Stomach smooth muscle (tissue), 2 donors: ENCODE results near the gene PTPRG.

Source experiments
- H3K27ac ChIP-seq: one replicate; pipeline ENCODE4 v1.7.0; 2013; ENCODE audit warnings: mild to moderate bottlenecking, low read length, inconsistent platforms
- H3K27me3 ChIP-seq, 2 donors: one replicate each; pipeline ENCODE4 v1.7.0; 2013; ENCODE audit warnings: low read length in 2 of 2; ENCODE audit not compliant: insufficient read depth in 2 of 2, control insufficient read depth in 1 of 2
- H3K36me3 ChIP-seq, 2 donors: one replicate each; pipeline ENCODE4 v1.7.0; 2013; ENCODE audit warnings: low read length in 2 of 2; ENCODE audit not compliant: control insufficient read depth in 2 of 2, insufficient read depth in 2 of 2
- H3K4me1 ChIP-seq: one replicate; pipeline ENCODE4 v1.7.0; 2013; ENCODE audit warnings: low read length; ENCODE audit not compliant: control insufficient read depth, insufficient read depth
- H3K4me3 ChIP-seq, 2 donors: one replicate each; pipeline ENCODE4 v1.7.0; 2013; ENCODE audit warnings: low read length in 2 of 2
- H3K9ac ChIP-seq, 2 donors: one replicate each; pipeline ENCODE4 v1.7.0; 2013; ENCODE audit warnings: low read length in 2 of 2, mild to moderate bottlenecking in 1 of 2
- H3K9me3 ChIP-seq, 2 donors: one replicate each; pipeline ENCODE4 v1.7.0; 2013; ENCODE audit warnings: low read length in 2 of 2; ENCODE audit not compliant: control insufficient read depth in 2 of 2
- donor health status: healthy.
- donor health status: Pancreatic carcinoma.

Gene PTPRG

GRCh38 chr3:61618871-61619270 lies 57.5 kb downstream of the PTPRG start:
- Histone ChIP-seq H3K9ac (no peak overlapping the region), H3K27me3 (no peaks in the 10 kb centered on the region), H3K4me1 (peaks cover 8% of the 10 kb centered on the region), H3K4me3 (no peak overlapping the region), H3K9me3 (no peaks in the 10 kb centered on the region), H3K36me3 (no peaks in the 10 kb centered on the region), H3K27ac (no peak overlapping the region)

GRCh38 chr3:61620073-61620472 lies 58.7 kb downstream of the PTPRG start:
- Histone ChIP-seq H3K4me1 (peaks cover 8% of the 10 kb centered on the region), H3K9ac (no peak overlapping the region), H3K4me3 (no peak overlapping the region), H3K27ac (no peak overlapping the region), H3K9me3 (peaks cover 0 to 2% of the 10 kb centered on the region in 2 donors), H3K36me3 (no peaks in the 10 kb centered on the region), H3K27me3 (no peaks in the 10 kb centered on the region)

GRCh38 chr3:61624300-61624699 lies 62.9 kb downstream of the PTPRG start:
- Histone ChIP-seq H3K4me1 (no peaks in the 10 kb centered on the region), H3K27ac (no peak overlapping the region), H3K27me3 (no peaks in the 10 kb centered on the region), H3K9ac (no peak overlapping the region), H3K36me3 (no peaks in the 10 kb centered on the region), H3K9me3 (peaks cover 0 to 2% of the 10 kb centered on the region in 2 donors), H3K4me3 (no peak overlapping the region)

GRCh38 chr3:61625429-61625828 lies 64.1 kb downstream of the PTPRG start:
- peaks cover 0 to 2% of the 10 kb centered on the region in 2 donors for H3K9me3 ChIP-seq
- no peaks in the 10 kb centered on the region for H3K27me3 ChIP-seq
- no peak overlapping the region for H3K9ac ChIP-seq
- H3K36me3 ChIP-seq = no peaks in the 10 kb centered on the region
- H3K4me1 ChIP-seq = no peaks in the 10 kb centered on the region
- no peak overlapping the region for H3K27ac ChIP-seq
- H3K4me3 ChIP-seq = no peak overlapping the region

GRCh38 chr3:61626484-61626883 lies 65.1 kb downstream of the PTPRG start:
- Histone ChIP-seq H3K36me3 (no peaks in the 10 kb centered on the region), H3K27me3 (no peaks in the 10 kb centered on the region), H3K27ac (no peak overlapping the region), H3K9me3 (peaks cover 0 to 2% of the 10 kb centered on the region in 2 donors), H3K4me1 (no peaks in the 10 kb centered on the region), H3K4me3 (no peak overlapping the region), H3K9ac (no peak overlapping the region)

GRCh38 chr3:61627768-61628185 lies 66.4 kb downstream of the PTPRG start:
- Histone ChIP-seq H3K9me3 (peaks cover 0 to 2% of the 10 kb centered on the region in 2 donors), H3K4me3 (no peak overlapping the region), H3K27me3 (no peaks in the 10 kb centered on the region), H3K4me1 (no peaks in the 10 kb centered on the region), H3K36me3 (no peaks in the 10 kb centered on the region), H3K27ac (no peak overlapping the region), H3K9ac (no peak overlapping the region)

- no peaks in the 10 kb centered on the region for H3K27me3 ChIP-seq
- no peak overlapping the region for H3K9ac ChIP-seq
Observed at GRCh38 chr3:61628636-61629035, 67.3 kb downstream of the PTPRG start.

GRCh38 chr3:61629442-61629841 lies 68.1 kb downstream of the PTPRG start:
- Histone ChIP-seq H3K27ac (no peak overlapping the region), H3K36me3 (no peaks in the 10 kb centered on the region), H3K27me3 (no peaks in the 10 kb centered on the region), H3K4me1 (no peaks in the 10 kb centered on the region), H3K4me3 (no peak overlapping the region), H3K9ac (no peak overlapping the region), H3K9me3 (no peaks in the 10 kb centered on the region)

More at GRCh38 chr3:61628636-61629035, 67.3 kb downstream of the PTPRG start:
- Histone ChIP-seq H3K4me1 (no peaks in the 10 kb centered on the region), H3K9me3 (peaks cover 0 to 2% of the 10 kb centered on the region in 2 donors), H3K27ac (no peak overlapping the region), H3K36me3 (no peaks in the 10 kb centered on the region), H3K4me3 (no peak overlapping the region)

- Histone ChIP-seq H3K4me1 (no peaks in the 10 kb centered on the region), H3K27me3 (no peaks in the 10 kb centered on the region), H3K9ac (no peak overlapping the region), H3K36me3 (no peaks in the 10 kb centered on the region), H3K4me3 (no peak overlapping the region), H3K27ac (no peak overlapping the region), H3K9me3 (no peaks in the 10 kb centered on the region)
Observed at GRCh38 chr3:61631108-61631769, 69.9 kb downstream of the PTPRG start.

- Histone ChIP-seq H3K4me3 (no peak overlapping the region), H3K36me3 (no peaks in the 10 kb centered on the region), H3K4me1 (peaks cover 6% of the 10 kb centered on the region), H3K27ac (no peak overlapping the region), H3K9ac (no peak overlapping the region), H3K9me3 (no peaks in the 10 kb centered on the region), H3K27me3 (no peaks in the 10 kb centered on the region)
Observed at GRCh38 chr3:61632568-61633175, 71.3 kb downstream of the PTPRG start.

- no peaks in the 10 kb centered on the region for H3K36me3 ChIP-seq
- no peaks in the 10 kb centered on the region for H3K27me3 ChIP-seq
- H3K9ac ChIP-seq = no peak overlapping the region
- H3K27ac ChIP-seq = no peak overlapping the region
- H3K4me1 ChIP-seq = peaks cover 9% of the 10 kb centered on the region
- H3K9me3 ChIP-seq = no peaks in the 10 kb centered on the region
- no peak overlapping the region for H3K4me3 ChIP-seq
Observed at GRCh38 chr3:61634678-61635077, 73.3 kb downstream of the PTPRG start.
